Natural killer cell (primary cell): ENCODE measurements around the gene FBXL15. TPM values are rescaled to one million over a fixed set of nuclear protein-coding genes. Genes with fewer than 3 reads are reported as not detected.

Source experiments
- ATAC-seq, 3 donors: fragments of 150-1000 bp in 2 of 3; fragments of 200-7000 bp in 1 of 3; cut with Tn5 transposase; 1 replicate in 1 of 3; 2 replicates in 2 of 3; pipeline ENCODE4 v1.10.0; 2021; ENCODE audit warnings: mild to moderate bottlenecking in 2 of 3, moderate library complexity in 2 of 3
- DNase-seq, 2 donors: peaks; one replicate each; pipeline versions ENCODE4 v3.0.0 to v3.0.0-alpha.2; 2013 to 2021; ENCODE audit warnings: mixed read lengths in 1 of 2
- H3K27ac ChIP-seq: one replicate; pipeline ENCODE4 v1.5.1; 2013; ENCODE audit warnings: mild to moderate bottlenecking, low read length
- H3K27me3 ChIP-seq: one replicate; pipeline ENCODE4 v1.6.1; 2013; ENCODE audit warnings: low read length; ENCODE audit not compliant: control insufficient read depth, insufficient read depth
- H3K36me3 ChIP-seq: one replicate; pipeline ENCODE4 v1.6.1; 2013; ENCODE audit warnings: low read length; ENCODE audit not compliant: control insufficient read depth, insufficient read depth
- H3K4me1 ChIP-seq: one replicate; pipeline ENCODE4 v1.6.1; 2013; ENCODE audit warnings: low read length; ENCODE audit not compliant: control insufficient read depth, insufficient read depth
- H3K4me3 ChIP-seq: one replicate; pipeline ENCODE4 v1.5.1; 2013; ENCODE audit warnings: low read length
- H3K9me3 ChIP-seq: one replicate; pipeline ENCODE4 v1.6.1; 2013; ENCODE audit warnings: low read length; ENCODE audit not compliant: control insufficient read depth, insufficient read depth
- H3K27ac Mint-ChIP-seq, 2 donors: one replicate each; pipeline ENCODE4 v1.8.0; 2022; ENCODE audit warnings: mild to moderate bottlenecking in 2 of 2, mixed read lengths in 2 of 2, moderate library complexity in 1 of 2
- H3K27me3 Mint-ChIP-seq, 2 donors: one replicate each; pipeline ENCODE4 v1.8.0; 2022; ENCODE audit warnings: low read depth in 2 of 2, mixed read lengths in 2 of 2
- H3K36me3 Mint-ChIP-seq: one replicate; pipeline ENCODE4 v1.8.0; 2022; ENCODE audit warnings: mixed read lengths
- H3K4me1 Mint-ChIP-seq, 2 donors: one replicate each; pipeline ENCODE4 v1.8.0; 2022; ENCODE audit warnings: mixed read lengths in 2 of 2
- H3K4me3 Mint-ChIP-seq: one replicate; pipeline ENCODE4 v1.8.0; 2022; ENCODE audit warnings: mild to moderate bottlenecking, moderate library complexity, mixed read lengths
- H3K9me3 Mint-ChIP-seq, 2 donors: one replicate each; pipeline ENCODE4 v1.8.0; 2022; ENCODE audit warnings: mixed read lengths in 2 of 2
- CTCF ChIP-seq: fragments of 200-600 bp; IDR thresholded peaks from one replicate; pipeline ENCODE4 v1.8.0; 2022; ENCODE audit warnings: antibody characterized with exemption
- WGBS: methylation state at CpG from one replicate; pipeline ENCODE4 v1.1.7; 2013; ENCODE audit warnings: missing lambda C conversion rate; ENCODE audit not compliant: insufficient coverage; 5-methylcytosine and 5-hydroxymethylcytosine counted together
- intact Hi-C: fragments of 100-400 bp; cut with micrococcal nuclease; formaldehyde crosslinking; loops from one replicate; pipeline ENCODE4 v1.14.2; 2022
- total RNA-seq, 4 donors: library from RNA; stranded (reverse); fragments of 120-200 nt in 1 of 4; gene quantifications; one replicate each; pipeline versions ENCODE4 v1.2.3 to v1.2.4, GENCODE V29; 2013 to 2022

Gene FBXL15
- total RNA-seq, 3 donors from 2014 or later (not counting 1 experiment from before 2014, with no cell fraction given): 15.2 to 17.4 (median 15.5) TPM

GRCh38 chr10:102394079-102394800, 26.4 kb upstream of the FBXL15 start:
- WGBS: under 1% methylated on average over 71 of the region's 71 CpGs
- Histone ChIP-seq H3K4me1 (peaks cover 40% of the 10 kb centered on the region), H3K9me3 (no peaks in the 10 kb centered on the region), H3K36me3 (peaks cover 20% of the 10 kb centered on the region), H3K4me3 (peak overlapping the region; percentile 69), H3K27ac (peak overlapping the region; percentile 91), H3K27me3 (no peaks in the 10 kb centered on the region)
- Mint-ChIP-seq H3K27ac (peak overlapping the region; percentile 99), H3K27me3 (peaks cover 0 to 4% of the 10 kb centered on the region in 2 donors), H3K4me1 (peaks cover 34 to 43% of the 10 kb centered on the region in 2 donors), H3K36me3 (no peaks in the 10 kb centered on the region), H3K4me3 (peak overlapping the region; percentile 98), H3K9me3 (no peaks in the 10 kb centered on the region)
- TF ChIP-seq CTCF: peak; percentile 31
- ATAC-seq (peak; percentile 74 to 91 (median 80)), DNase-seq (peak; percentile 99 to 100)
- intact Hi-C loops: loop anchor here (1.0 to 10.0 kb wide), 5 partner anchors 27 to 251 kb away; partner anchors contain the start of genes NOLC1 and TRIM8

- intact Hi-C loops: loop anchor here (1.0 to 10.0 kb wide), 5 partner anchors 26 to 250 kb away; partner anchors contain the start of genes NOLC1 and TRIM8
- peak overlapping the region; percentile 98 for H3K4me3 Mint-ChIP-seq
- peaks cover 34 to 50% of the 10 kb centered on the region in 2 donors for H3K4me1 Mint-ChIP-seq
- Histone ChIP-seq H3K4me1 (peaks cover 45% of the 10 kb centered on the region), H3K27ac (peak overlapping the region; percentile 91), H3K4me3 (peak overlapping the region; percentile 69), H3K27me3 (no peaks in the 10 kb centered on the region), H3K9me3 (no peaks in the 10 kb centered on the region), H3K36me3 (peaks cover 22% of the 10 kb centered on the region)
- H3K27ac Mint-ChIP-seq: peak overlapping the region; percentile 99
- peak; percentile 6 to 15 (median 11) for ATAC-seq
- H3K9me3 Mint-ChIP-seq: no peaks in the 10 kb centered on the region
- peaks cover 0 to 2% of the 10 kb centered on the region in 2 donors for H3K27me3 Mint-ChIP-seq
- WGBS: 0% methylated on average over 33 of the region's 35 CpGs
- TF ChIP-seq CTCF: no peak
- H3K36me3 Mint-ChIP-seq: no peaks in the 10 kb centered on the region
- peak in 1 of 2 donors; percentile 86 for DNase-seq
These were observed 25.7 kb upstream of the FBXL15 start for GRCh38 chr10:102394801-102395399.

GRCh38 chr10:102395400-102396316, 25.0 kb upstream of the FBXL15 start, which contains the start of gene NFKB2:
Gene NFKB2, plus strand, starts transcription at chr10:102395705. Its CDS starts 255 bp downstream, at chr10:102395960.
- H3K4me3 ChIP-seq: peak within 1 kb of the TSS; percentile 69
- H3K27me3 ChIP-seq: no peaks in the 10 kb centered on the region
- H3K9me3 ChIP-seq: no peaks in the 10 kb centered on the region
- no peaks in the 10 kb centered on the region for H3K27me3 Mint-ChIP-seq
- H3K27ac ChIP-seq: peak within 1 kb of the TSS; percentile 91
- WGBS: under 1% methylated on average over 41 of the region's 42 CpGs
- DNase-seq (peak; percentile 95 to 97), ATAC-seq (peak; percentile 43 to 67 (median 44))
- H3K36me3 ChIP-seq: peaks cover 25% of the 10 kb centered on the region
- TF ChIP-seq CTCF: no peak
- intact Hi-C loops: loop anchor here (2.0 to 10.0 kb wide), 2 partner anchors 187 to 249 kb away; partner anchors contain the start of gene TRIM8
- peaks cover 34 to 51% of the 10 kb centered on the region in 2 donors for H3K4me1 Mint-ChIP-seq
- H3K4me3 Mint-ChIP-seq: peak within 1 kb of the TSS; percentile 98
- no peaks in the 10 kb centered on the region for H3K36me3 Mint-ChIP-seq
- H3K27ac Mint-ChIP-seq: peak within 1 kb of the TSS; percentile 99
- no peaks in the 10 kb centered on the region for H3K9me3 Mint-ChIP-seq
- peaks cover 51% of the 10 kb centered on the region for H3K4me1 ChIP-seq
